Right atrium auricular region (tissue), 2 donors: ENCODE data around the gene DRC3. TPM values are rescaled to one million over a fixed set of nuclear protein-coding genes. Genes with fewer than 3 reads are reported as not detected.

Experiments used
- DNase-seq: peaks from one replicate; pipeline ENCODE4 v3.0.0-alpha.2; 2019; ENCODE audit warnings: low spot score
- H3K27ac ChIP-seq, 2 donors: fragments of 200-600 bp; sonication (generic); 1 replicate in 1 of 2; 2 replicates in 1 of 2; pipeline ENCODE4 v1.5.1; 2016 to 2019
- H3K27me3 ChIP-seq, 2 donors: fragments of 200-600 bp; sonication (generic); one replicate each; pipeline versions ENCODE4 v1.5.1 to v1.6.0; 2017 to 2019
- H3K36me3 ChIP-seq: fragments of 200-600 bp; sonication (generic); one replicate; pipeline ENCODE4 v1.5.1; 2016
- H3K4me1 ChIP-seq, 2 donors: fragments of 200-600 bp; sonication (generic); one replicate each; pipeline versions ENCODE4 v1.5.1 to v1.6.0; 2017 to 2019
- H3K4me3 ChIP-seq, 2 donors: fragments of 200-600 bp; sonication (generic); 1 replicate in 1 of 2; 2 replicates in 1 of 2; pipeline ENCODE4 v1.5.1; 2017 to 2019; ENCODE audit warnings: mild to moderate bottlenecking in 1 of 2, moderate library complexity in 1 of 2
- H3K9me3 ChIP-seq, 2 donors: fragments of 200-600 bp; sonication (generic); one replicate each; pipeline ENCODE4 v1.5.1; 2019
- CTCF ChIP-seq, 2 donors: fragments of 200-600 bp; sonication (generic); IDR thresholded peaks; one replicate each; pipeline ENCODE4 v1.5.1; 2019; ENCODE audit warnings: antibody characterized with exemption in 2 of 2
- total RNA-seq, 2 donors: library from RNA; depleted of rRNA; stranded (reverse); fragments of >200 nt; gene quantifications; one replicate each; pipeline ENCODE4 v1.1.0, GENCODE V29; 2016

Gene DRC3
- total RNA-seq, 2 donors from 2014 or later = 0.94 to 1.7 TPM

GRCh38 chr17:17999364-18000029 lies 26.8 kb downstream of the DRC3 start:
- Histone ChIP-seq H3K36me3 (no peaks in the 10 kb centered on the region), H3K27me3 (no peaks in the 10 kb centered on the region), H3K27ac (no peak overlapping the region), H3K9me3 (no peaks in the 10 kb centered on the region), H3K4me1 (peaks cover 0 to 5% of the 10 kb centered on the region in 2 donors), H3K4me3 (no peak overlapping the region)
- DNase-seq = no peak
- no peak for TF ChIP-seq CTCF (IDR thresholded peaks at IDR 0.05)

GRCh38 chr17:18000030-18000408 lies 27.4 kb downstream of the DRC3 start:
- Histone ChIP-seq H3K9me3 (no peaks in the 10 kb centered on the region), H3K4me3 (no peak overlapping the region), H3K27me3 (no peaks in the 10 kb centered on the region), H3K27ac (no peak overlapping the region), H3K4me1 (no peaks in the 10 kb centered on the region), H3K36me3 (no peaks in the 10 kb centered on the region)
- no peak for TF ChIP-seq CTCF (IDR thresholded peaks at IDR 0.05)
- no peak for DNase-seq

GRCh38 chr17:18002171-18002570 lies 29.5 kb downstream of the DRC3 start:
- Histone ChIP-seq H3K4me3 (no peak overlapping the region), H3K4me1 (no peaks in the 10 kb centered on the region), H3K9me3 (no peaks in the 10 kb centered on the region), H3K27me3 (no peaks in the 10 kb centered on the region), H3K36me3 (no peaks in the 10 kb centered on the region), H3K27ac (no peak overlapping the region)
- TF ChIP-seq CTCF (IDR thresholded peaks at IDR 0.05) = no peak
- no peak for DNase-seq

- no peak for TF ChIP-seq CTCF (IDR thresholded peaks at IDR 0.05)
- H3K27ac ChIP-seq = no peak overlapping the region
- DNase-seq = no peak
Measured at GRCh38 chr17:18004345-18004744, 31.7 kb downstream of the DRC3 start.

GRCh38 chr17:18004884-18005305 lies 32.2 kb downstream of the DRC3 start:
- Histone ChIP-seq H3K36me3 (no peaks in the 10 kb centered on the region), H3K4me3 (no peak overlapping the region), H3K27me3 (no peaks in the 10 kb centered on the region), H3K27ac (no peak overlapping the region), H3K4me1 (peaks cover 0 to 8% of the 10 kb centered on the region in 2 donors), H3K9me3 (no peaks in the 10 kb centered on the region)
- TF ChIP-seq CTCF (IDR thresholded peaks at IDR 0.05) = peak in 1 of 2 donors; percentile 45
- no peak for DNase-seq

More at GRCh38 chr17:18004345-18004744, 31.7 kb downstream of the DRC3 start:
- no peaks in the 10 kb centered on the region for H3K9me3 ChIP-seq
- H3K27me3 ChIP-seq = no peaks in the 10 kb centered on the region
- H3K4me1 ChIP-seq = peaks cover 0 to 8% of the 10 kb centered on the region in 2 donors
- no peaks in the 10 kb centered on the region for H3K36me3 ChIP-seq
- H3K4me3 ChIP-seq = no peak overlapping the region

- Histone ChIP-seq H3K27me3 (no peaks in the 10 kb centered on the region), H3K4me3 (no peak overlapping the region), H3K36me3 (no peaks in the 10 kb centered on the region), H3K27ac (no peak overlapping the region), H3K9me3 (no peaks in the 10 kb centered on the region), H3K4me1 (peaks cover 0 to 8% of the 10 kb centered on the region in 2 donors)
- DNase-seq = no peak
- TF ChIP-seq CTCF (IDR thresholded peaks at IDR 0.05) = no peak
Measured at GRCh38 chr17:18005496-18005895, 32.8 kb downstream of the DRC3 start.
